GM18951 (cell line): ENCODE results near the gene PREB.

Experiments used
- POLR2A ChIP-seq: IDR thresholded peaks from 4 replicates; pipeline ENCODE4 v1.6.1; 2011; ENCODE audit warnings: mild to moderate bottlenecking; ENCODE audit not compliant: insufficient read length, insufficient read depth; ENCODE audit errors: extremely low read depth
- in situ Hi-C: fragments of 300-500 bp; cut with MboI; formaldehyde crosslinking; loops from one replicate; pipeline ENCODE4 v1.12.0; 2022; ENCODE audit warnings: low sequenced_read_pairs, mixed read lengths, inconsistent platforms; ENCODE audit not compliant: unreplicated experiment

Gene PREB

DNA sequence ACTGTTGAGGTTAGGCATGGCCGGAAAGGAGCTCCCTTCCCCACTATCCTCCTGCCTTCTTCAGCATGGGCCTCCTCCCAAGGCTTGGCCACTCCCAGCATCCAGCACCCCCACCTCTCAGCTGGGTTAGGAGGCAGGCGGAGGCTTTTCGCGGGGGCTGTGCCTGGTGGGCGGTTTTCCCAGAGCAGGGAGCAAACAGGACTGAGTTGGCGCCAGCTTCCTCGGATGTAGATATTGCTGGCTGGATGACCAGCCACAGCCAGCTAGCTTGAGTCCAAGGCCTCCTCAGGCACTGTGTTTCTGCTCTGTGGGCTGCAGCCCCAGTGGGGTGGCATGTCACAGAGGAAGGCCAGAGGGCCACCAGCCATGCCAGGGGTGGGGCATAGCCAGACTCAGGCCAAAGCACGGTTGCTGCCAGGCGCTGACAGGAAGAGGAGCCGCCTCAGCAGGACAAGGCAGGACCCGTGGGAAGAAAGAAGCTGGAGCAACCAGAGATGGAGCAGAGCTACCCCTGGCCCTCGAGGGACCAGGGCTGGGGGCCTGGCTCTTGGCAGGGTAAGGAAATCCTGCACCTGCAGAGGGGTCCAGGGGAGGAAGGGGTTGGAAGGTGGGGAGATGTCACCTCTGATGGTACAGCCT, 14.5 kb upstream of the PREB start, which contains the start of gene TCF23:
TSS of gene TCF23 (plus strand) at position 204 of the 639 bp plus-strand sequence. CDS start at position 334, 130 bp downstream.
- in situ Hi-C loops, result no loop called here
- TF ChIP-seq POLR2A, result no peak

DNA sequence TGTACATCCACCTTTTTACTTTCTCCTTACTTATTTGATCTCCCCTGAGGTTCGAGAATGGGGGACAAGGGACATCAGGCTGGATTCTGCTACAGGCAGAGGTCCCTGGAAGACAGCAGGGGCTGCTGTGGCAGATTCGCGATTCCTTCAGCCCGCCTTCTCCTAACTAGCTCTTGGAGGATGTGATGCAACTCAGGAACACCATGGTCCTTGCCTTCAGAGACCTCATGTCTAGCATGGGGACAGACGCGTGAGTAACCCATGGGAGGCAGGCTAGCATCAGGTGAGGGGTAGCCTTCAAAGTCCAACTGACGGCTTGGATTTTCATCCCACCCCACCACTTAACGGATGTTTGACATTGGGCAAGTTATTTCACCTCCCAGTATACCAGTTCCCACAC, 13.5 kb upstream of the PREB start:
- no peak for TF ChIP-seq POLR2A
- in situ Hi-C loops, result no loop called here

DNA sequence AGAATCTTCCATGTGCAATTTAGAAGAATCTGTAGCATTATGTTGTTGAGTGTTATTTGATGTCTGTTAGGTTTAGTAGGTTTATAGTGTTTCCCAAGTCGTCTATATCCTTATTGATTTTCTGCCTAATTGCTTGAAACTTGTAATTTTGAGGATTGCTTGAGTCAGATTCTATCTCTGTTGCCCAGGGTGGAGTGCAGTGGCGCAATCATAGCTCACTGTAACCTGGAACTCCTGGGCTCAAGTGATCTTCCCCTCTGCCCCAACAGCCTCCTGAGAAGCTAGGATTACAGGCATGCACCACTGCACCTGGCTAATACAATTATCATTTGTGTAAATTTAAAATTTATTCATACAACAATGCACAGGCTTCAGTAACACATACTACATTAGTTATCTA, 11.2 kb upstream of the PREB start:
- TF ChIP-seq POLR2A, result no peak
- in situ Hi-C loops, result no loop called here

- TF ChIP-seq POLR2A, result no peak
- in situ Hi-C loops, result no loop called here
These were observed 8.8 kb upstream of the PREB start for GRCh38 chr2:27143285-27143684.

DNA sequence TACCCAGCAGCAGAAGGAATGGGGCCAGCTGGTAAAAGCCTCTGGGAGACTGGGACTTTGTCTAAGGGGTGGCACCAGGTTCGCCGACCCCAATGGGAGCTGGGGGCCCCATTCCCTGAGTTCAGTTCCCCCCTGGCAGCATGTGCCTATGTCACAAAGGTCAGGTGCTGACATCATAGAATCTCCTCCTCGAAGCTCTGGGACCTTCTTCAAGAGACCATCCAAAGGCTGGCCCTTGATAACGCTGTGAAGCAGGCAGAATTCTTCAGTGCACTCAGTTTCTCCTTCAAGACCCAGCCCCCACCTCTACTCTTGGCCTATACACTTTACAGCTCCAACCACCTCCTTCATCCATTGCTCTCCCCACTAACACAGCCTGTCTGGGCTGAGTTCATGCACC, 4.9 kb upstream of the PREB start, which contains the start of gene PRR30:
TSS of gene PRR30 (minus strand) at position 101 of the 400 bp plus-strand sequence. CDS start 1,081 bp downstream, outside the sequence.
- in situ Hi-C loops, result no loop called here
- no peak for TF ChIP-seq POLR2A

- in situ Hi-C loops, result no loop called here
- no peak for TF ChIP-seq POLR2A
These were observed 3.7 kb upstream of the PREB start for GRCh38 chr2:27138111-27138510.

- no peak for TF ChIP-seq POLR2A
- in situ Hi-C loops, result no loop called here
These were observed 3.0 kb upstream of the PREB start for GRCh38 chr2:27137322-27137935.

DNA sequence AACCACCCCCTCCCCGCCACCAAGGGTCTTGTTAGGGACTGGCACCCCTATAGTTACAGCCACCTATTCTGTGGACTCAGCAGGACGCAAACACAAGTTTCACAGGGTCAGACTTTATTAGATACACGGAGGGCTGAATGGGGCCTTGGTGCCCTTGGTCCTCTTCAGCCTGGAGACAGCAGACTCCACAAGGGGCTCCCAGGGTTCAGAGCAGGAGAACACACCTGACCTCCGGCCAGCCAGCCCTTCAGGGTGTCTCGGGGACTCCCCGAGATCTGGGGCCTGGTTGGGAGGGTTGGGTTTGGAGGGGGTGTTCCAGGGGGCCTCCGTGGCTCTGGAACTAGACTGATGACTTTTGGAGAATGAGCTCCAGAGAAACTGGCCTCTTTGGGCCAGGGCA, 2.3 kb upstream of the PREB start:
- in situ Hi-C loops, result no loop called here
- no peak for TF ChIP-seq POLR2A

DNA sequence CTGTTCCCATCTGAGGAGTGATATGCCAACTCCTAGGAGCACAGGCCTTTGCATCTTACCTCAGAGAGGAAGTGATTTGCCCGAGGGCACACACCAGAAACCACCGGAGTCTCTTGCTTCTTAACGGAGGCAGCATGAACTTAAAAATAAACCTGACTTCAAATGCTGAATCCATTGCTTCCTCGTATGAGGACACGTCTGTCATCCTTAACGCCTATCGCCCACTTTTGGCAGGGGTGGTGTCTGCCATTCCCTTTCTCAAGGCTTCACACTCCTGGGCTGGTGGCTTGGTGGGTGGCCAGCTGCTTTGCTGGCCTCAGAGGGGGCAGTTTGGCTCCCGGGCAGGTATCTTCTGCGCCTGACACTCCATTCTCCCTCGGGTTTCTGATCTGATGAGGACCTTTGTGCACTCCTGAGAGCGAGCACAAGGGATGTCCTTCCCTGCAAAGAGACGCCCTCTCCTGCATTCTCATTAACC, 1.1 kb upstream of the PREB start:
- no peak for TF ChIP-seq POLR2A
- in situ Hi-C loops, result no loop called here

- in situ Hi-C loops, result no loop called here
- TF ChIP-seq POLR2A, result no peak
These were observed 493 bp upstream of the PREB start for GRCh38 chr2:27134781-27135477.

DNA sequence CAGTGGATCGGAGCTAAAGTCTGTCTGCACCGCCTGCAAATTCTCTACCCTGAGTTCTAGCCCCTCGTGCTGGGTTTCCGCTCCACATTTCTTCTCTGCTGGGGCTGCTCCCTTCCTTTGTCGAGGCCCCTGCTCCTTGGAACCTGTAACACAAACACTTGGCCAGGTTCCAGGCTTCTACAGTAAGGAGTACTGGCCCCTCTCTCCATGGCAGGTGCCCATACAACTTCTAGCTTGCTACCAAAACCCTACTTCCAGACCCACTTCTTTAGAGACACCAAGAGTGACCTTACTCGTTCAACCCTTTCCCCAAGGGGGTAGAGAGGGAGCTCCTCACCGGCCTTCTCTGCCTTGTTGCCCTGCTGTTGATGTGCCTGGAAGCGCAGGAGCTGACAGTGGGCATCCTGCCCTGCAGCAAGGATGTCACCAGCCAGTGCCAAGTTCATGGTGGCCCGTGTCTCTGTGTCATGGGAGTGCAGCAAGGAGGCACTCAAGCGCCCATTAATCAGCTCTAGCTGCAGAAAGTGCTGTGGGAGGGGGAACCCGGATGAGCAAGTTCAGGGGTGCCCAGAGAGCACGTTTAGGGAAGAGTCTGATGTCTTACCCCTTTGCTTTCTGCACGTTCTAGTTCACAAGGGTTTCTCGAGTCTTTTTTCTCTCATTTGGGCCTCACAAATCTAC, 1.1 kb downstream of the PREB start:
- in situ Hi-C loops, result no loop called here
- no peak for TF ChIP-seq POLR2A

DNA sequence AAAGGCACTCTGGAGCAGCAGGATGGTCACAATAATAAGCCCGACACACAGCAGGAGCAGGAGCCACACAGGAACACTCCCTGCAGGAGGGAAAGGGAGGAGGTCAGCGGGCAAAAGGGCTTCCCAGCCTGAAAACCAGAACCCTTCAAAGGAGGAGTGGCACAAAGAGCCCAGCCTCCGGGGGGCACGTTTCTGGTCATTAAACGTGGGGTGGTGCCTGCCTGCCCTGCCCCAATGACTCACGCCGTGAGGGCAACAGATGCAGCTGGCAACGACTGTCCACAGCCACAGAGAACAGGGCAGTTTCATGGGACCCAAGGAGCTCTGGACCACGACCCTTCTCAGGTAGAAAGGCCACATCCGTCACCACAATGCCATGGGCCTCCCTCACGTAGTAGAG, 3.0 kb downstream of the PREB start:
- in situ Hi-C loops, result no loop called here
- TF ChIP-seq POLR2A, result no peak

- in situ Hi-C loops, result no loop called here
- TF ChIP-seq POLR2A, result no peak
These were observed 4.0 kb downstream of the PREB start for GRCh38 chr2:27130396-27130795.
